ENCODE measurements around the gene OSBPL8. TPM values are rescaled to one million over a fixed set of nuclear protein-coding genes. Genes with fewer than 3 reads are reported as not detected.
"Not testable (repeated sequence)": the region's sequence is repeated elsewhere in the genome, so short reads cannot be mapped to it uniquely, and the experiment has no call there.

The OSBPL8 gene
- total RNA-seq, 5 donors from 2014 or later (not counting 1 experiment from before 2014, with no cell fraction given) = 122 to 152 (median 130) TPM

DNA sequence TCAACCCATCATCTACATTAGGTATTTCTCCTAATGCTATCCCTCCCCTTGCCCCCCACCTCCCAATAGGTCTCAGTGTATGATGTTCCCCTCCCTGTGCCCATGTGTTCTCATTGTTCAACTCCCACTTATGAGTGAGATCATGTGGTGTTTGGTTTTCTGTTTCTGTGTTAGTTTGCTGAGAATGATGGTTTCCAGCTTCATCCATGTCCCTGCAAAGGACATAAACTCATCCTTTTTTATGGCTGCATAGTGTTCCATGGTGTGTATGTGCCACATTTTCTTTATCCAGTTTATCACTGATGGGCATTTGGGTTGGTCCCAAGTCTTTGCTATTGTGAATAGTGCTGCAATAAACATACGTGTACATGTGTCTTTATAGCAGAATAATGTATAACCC is 182.7 kb downstream of the OSBPL8 start:
- H3K27me3 ChIP-seq (replicated peaks in 1 of 2; ENCODE audit: control insufficient read depth in 2 of 2, extremely low read depth in 1 of 2, insufficient read depth in 2 of 2, low read length in 1 of 2); H3K9me3 Mint-ChIP-seq; H3K27ac ChIP-seq (ENCODE audit: low read length); H3K4me3 ChIP-seq (ENCODE audit: control insufficient read depth in 1 of 2, extremely low read depth in 1 of 2, low read length in 1 of 2); ATAC-seq (replicated peaks in 1 of 4); POLR2A ChIA-PET; H3K27ac Mint-ChIP-seq; H3K9me3 ChIP-seq; H3K4me1 Mint-ChIP-seq; H3K27me3 Mint-ChIP-seq; DNase-seq; H3K4me3 Mint-ChIP-seq; H3K4me1 ChIP-seq (ENCODE audit: control insufficient read depth in 1 of 2, extremely low read depth in 1 of 2, insufficient read depth in 2 of 2, low read length in 2 of 2): not testable (repeated sequence)
- H3K36me3 Mint-ChIP-seq = peaks cover 57% of the 10 kb centered on the region
- H3K36me3 ChIP-seq (ENCODE audit: control insufficient read depth in 2 of 2, extremely low read depth in 1 of 2, insufficient read depth in 1 of 2, low read length in 1 of 2) = peaks cover 8 to 46% of the 10 kb centered on the region in 2 donors
- CTCF ChIA-PET = interaction anchor here in 1 of 2 donors (0.7 kb wide), 1 partner anchor 210 kb away, joined by 3 read pairs; no protein-coding TSS in a partner anchor
- no CpG with 5 or more reads among the region's 1 CpG for WGBS (ENCODE audit: insufficient coverage)

GRCh38 chr12:76375939-76376338 is 183.6 kb downstream of the OSBPL8 start:
- H3K36me3 Mint-ChIP-seq = peaks cover 59% of the 10 kb centered on the region
- ATAC-seq (replicated peaks in 1 of 4) = no peak
- Histone ChIP-seq H3K27me3 (replicated peaks in 1 of 2; ENCODE audit: control insufficient read depth in 2 of 2, extremely low read depth in 1 of 2, insufficient read depth in 2 of 2, low read length in 1 of 2) (no peaks in the 10 kb centered on the region), H3K4me3 (ENCODE audit: control insufficient read depth in 1 of 2, extremely low read depth in 1 of 2, low read length in 1 of 2) (no peak overlapping the region), H3K9me3 (no peaks in the 10 kb centered on the region), H3K36me3 (ENCODE audit: control insufficient read depth in 2 of 2, extremely low read depth in 1 of 2, insufficient read depth in 1 of 2, low read length in 1 of 2) (peaks cover 2 to 52% of the 10 kb centered on the region in 2 donors), H3K4me1 (ENCODE audit: control insufficient read depth in 1 of 2, extremely low read depth in 1 of 2, insufficient read depth in 2 of 2, low read length in 2 of 2) (no peaks in the 10 kb centered on the region), H3K27ac (ENCODE audit: low read length) (no peak overlapping the region)
- POLR2A ChIA-PET = no interaction called here
- H3K4me3 Mint-ChIP-seq = no peak overlapping the region
- no peaks in the 10 kb centered on the region for H3K4me1 Mint-ChIP-seq
- no peak for DNase-seq
- H3K9me3 Mint-ChIP-seq = no peaks in the 10 kb centered on the region
- H3K27ac Mint-ChIP-seq = no peak overlapping the region
- CTCF ChIA-PET = no interaction called here
- H3K27me3 Mint-ChIP-seq = no peaks in the 10 kb centered on the region

- CTCF ChIA-PET = no interaction called here
- no CpG with 5 or more reads among the region's 1 CpG for whole genome bisulfite sequencing (ENCODE audit: insufficient coverage)
These were observed 184.1 kb downstream of the OSBPL8 start for GRCh38 chr12:76375470-76375869.

GRCh38 chr12:76374386-76375020 is 185.1 kb downstream of the OSBPL8 start:
- Histone ChIP-seq H3K27me3 (replicated peaks in 1 of 2; ENCODE audit: control insufficient read depth in 2 of 2, extremely low read depth in 1 of 2, insufficient read depth in 2 of 2, low read length in 1 of 2) (no peaks in the 10 kb centered on the region), H3K27ac (ENCODE audit: low read length) (no peak overlapping the region), H3K9me3 (no peaks in the 10 kb centered on the region), H3K36me3 (ENCODE audit: control insufficient read depth in 2 of 2, extremely low read depth in 1 of 2, insufficient read depth in 1 of 2, low read length in 1 of 2) (peaks cover 2 to 65% of the 10 kb centered on the region in 2 donors), H3K4me3 (ENCODE audit: control insufficient read depth in 1 of 2, extremely low read depth in 1 of 2, low read length in 1 of 2) (no peak overlapping the region), H3K4me1 (ENCODE audit: control insufficient read depth in 1 of 2, extremely low read depth in 1 of 2, insufficient read depth in 2 of 2, low read length in 2 of 2) (no peaks in the 10 kb centered on the region)
- no peaks in the 10 kb centered on the region for H3K9me3 Mint-ChIP-seq
- DNase-seq = no peak
- peaks cover 70% of the 10 kb centered on the region for H3K36me3 Mint-ChIP-seq
- H3K4me3 Mint-ChIP-seq = no peak overlapping the region
- H3K4me1 Mint-ChIP-seq = no peaks in the 10 kb centered on the region
- POLR2A ChIA-PET = interaction anchor here (0.6 to 0.8 kb wide), 2 partner anchors 230 to 350 kb away, joined by 3 read pairs; no protein-coding TSS in a partner anchor
- WGBS (ENCODE audit: insufficient coverage) = no CpG with 5 or more reads among the region's 1 CpG
- CTCF ChIA-PET = no interaction called here
- H3K27ac Mint-ChIP-seq = no peak overlapping the region
- ATAC-seq (replicated peaks in 1 of 4) = no peak
- H3K27me3 Mint-ChIP-seq = no peaks in the 10 kb centered on the region

More at GRCh38 chr12:76375470-76375869, 184.1 kb downstream of the OSBPL8 start:
- H3K27ac ChIP-seq (ENCODE audit: low read length) = no peak overlapping the region
- no peaks in the 10 kb centered on the region for H3K9me3 ChIP-seq
- H3K4me3 ChIP-seq (ENCODE audit: control insufficient read depth in 1 of 2, extremely low read depth in 1 of 2, low read length in 1 of 2) = no peak overlapping the region
- H3K4me1 ChIP-seq (ENCODE audit: control insufficient read depth in 1 of 2, extremely low read depth in 1 of 2, insufficient read depth in 2 of 2, low read length in 2 of 2) = no peaks in the 10 kb centered on the region
- no peak for DNase-seq
- H3K27me3 ChIP-seq (replicated peaks in 1 of 2; ENCODE audit: control insufficient read depth in 2 of 2, extremely low read depth in 1 of 2, insufficient read depth in 2 of 2, low read length in 1 of 2) = no peaks in the 10 kb centered on the region
- peaks cover 2 to 55% of the 10 kb centered on the region in 2 donors for H3K36me3 ChIP-seq (ENCODE audit: control insufficient read depth in 2 of 2, extremely low read depth in 1 of 2, insufficient read depth in 1 of 2, low read length in 1 of 2)
- H3K4me1 Mint-ChIP-seq = no peaks in the 10 kb centered on the region
- no peaks in the 10 kb centered on the region for H3K9me3 Mint-ChIP-seq
- no peak overlapping the region for H3K4me3 Mint-ChIP-seq
- H3K27me3 Mint-ChIP-seq = no peaks in the 10 kb centered on the region
- ATAC-seq (replicated peaks in 1 of 4) = no peak
- H3K27ac Mint-ChIP-seq = no peak overlapping the region
- POLR2A ChIA-PET = no interaction called here
- H3K36me3 Mint-ChIP-seq = peaks cover 63% of the 10 kb centered on the region

DNA sequence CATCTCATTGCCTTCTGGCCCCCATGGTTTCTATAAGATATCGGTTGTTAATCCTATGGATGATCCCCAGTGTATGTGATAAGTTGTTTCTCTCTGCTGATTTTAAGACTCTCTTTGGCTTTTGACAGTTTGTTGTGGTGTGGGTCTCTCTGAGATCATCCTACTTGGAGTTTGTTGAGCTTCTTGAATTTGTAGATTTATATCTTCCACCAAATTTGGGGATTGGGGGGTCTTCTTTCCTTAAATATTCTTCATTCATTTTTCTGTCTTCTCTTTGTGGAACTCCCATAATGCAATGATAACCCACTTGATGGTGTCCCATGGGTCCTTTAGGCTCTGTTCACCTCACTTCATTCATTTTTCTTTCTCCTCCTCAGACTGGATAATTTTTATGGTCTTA is 191.3 kb downstream of the OSBPL8 start:
- DNase-seq = no peak
- peaks cover 83% of the 10 kb centered on the region for H3K36me3 Mint-ChIP-seq
- no peaks in the 10 kb centered on the region for H3K27me3 Mint-ChIP-seq
- H3K4me1 ChIP-seq (ENCODE audit: control insufficient read depth in 1 of 2, extremely low read depth in 1 of 2, insufficient read depth in 2 of 2, low read length in 2 of 2) = no peaks in the 10 kb centered on the region
- H3K27ac Mint-ChIP-seq = no peak overlapping the region
- CTCF ChIA-PET = no interaction called here
- H3K27me3 ChIP-seq (replicated peaks in 1 of 2; ENCODE audit: control insufficient read depth in 2 of 2, extremely low read depth in 1 of 2, insufficient read depth in 2 of 2, low read length in 1 of 2) = no peaks in the 10 kb centered on the region
- no peaks in the 10 kb centered on the region for H3K9me3 ChIP-seq
- H3K36me3 ChIP-seq (ENCODE audit: control insufficient read depth in 2 of 2, extremely low read depth in 1 of 2, insufficient read depth in 1 of 2, low read length in 1 of 2) = peaks cover 12 to 63% of the 10 kb centered on the region in 2 donors
- H3K4me3 ChIP-seq (ENCODE audit: control insufficient read depth in 1 of 2, extremely low read depth in 1 of 2, low read length in 1 of 2) = no peak overlapping the region
- H3K27ac ChIP-seq (ENCODE audit: low read length) = no peak overlapping the region
- peaks cover 3 to 17% (median 5%) of the 10 kb centered on the region in 3 donors for H3K9me3 Mint-ChIP-seq
- POLR2A ChIA-PET = no interaction called here
- no peak overlapping the region for H3K4me3 Mint-ChIP-seq
- no peaks in the 10 kb centered on the region for H3K4me1 Mint-ChIP-seq
- WGBS (ENCODE audit: insufficient coverage) = no CpG with 5 or more reads among the region's 1 CpG
- no peak for ATAC-seq (replicated peaks in 1 of 4)

DNA sequence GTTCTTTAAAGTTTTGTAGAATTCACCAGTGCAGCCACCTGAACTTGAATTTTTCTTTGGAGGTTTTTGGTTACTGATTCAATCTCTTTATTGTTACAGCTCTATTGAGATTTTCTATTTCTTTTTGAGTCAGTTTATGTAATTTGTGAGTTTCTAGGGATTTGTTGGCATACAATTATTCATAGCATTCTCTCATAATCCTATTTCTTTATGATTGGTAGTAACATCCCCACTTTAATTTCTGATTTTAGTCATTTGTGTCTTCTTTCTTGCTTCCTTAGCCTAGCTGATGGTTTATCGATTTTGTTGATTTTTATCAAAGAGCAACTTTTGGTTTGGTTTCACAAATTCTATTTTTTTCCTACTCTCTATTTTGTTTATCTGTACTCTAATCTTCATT is 193.4 kb downstream of the OSBPL8 start:
- DNase-seq = no peak
- H3K36me3 ChIP-seq (ENCODE audit: control insufficient read depth in 2 of 2, extremely low read depth in 1 of 2, insufficient read depth in 1 of 2, low read length in 1 of 2) = peaks cover 12 to 56% of the 10 kb centered on the region in 2 donors
- Mint-ChIP-seq H3K4me1 (peaks cover 0 to 7% (median 0%) of the 10 kb centered on the region in 3 donors), H3K27me3 (no peaks in the 10 kb centered on the region), H3K36me3 (peaks cover 89% of the 10 kb centered on the region), H3K9me3 (peaks cover 3 to 17% (median 5%) of the 10 kb centered on the region in 3 donors), H3K27ac (peak overlapping the region in 1 of 2 donors; percentile 65), H3K4me3 (no peak overlapping the region)
- no peak overlapping the region for H3K27ac ChIP-seq (ENCODE audit: low read length)
- no CpG with 5 or more reads among the region's 1 CpG for WGBS (ENCODE audit: insufficient coverage)
- ChIA-PET POLR2A (no interaction called here), CTCF (no interaction called here)
- ATAC-seq (replicated peaks in 1 of 4) = no peak
- H3K4me3 ChIP-seq (ENCODE audit: control insufficient read depth in 1 of 2, extremely low read depth in 1 of 2, low read length in 1 of 2) = no peak overlapping the region
- no peaks in the 10 kb centered on the region for H3K4me1 ChIP-seq (ENCODE audit: control insufficient read depth in 1 of 2, extremely low read depth in 1 of 2, insufficient read depth in 2 of 2, low read length in 2 of 2)
- no peaks in the 10 kb centered on the region for H3K9me3 ChIP-seq
- H3K27me3 ChIP-seq (replicated peaks in 1 of 2; ENCODE audit: control insufficient read depth in 2 of 2, extremely low read depth in 1 of 2, insufficient read depth in 2 of 2, low read length in 1 of 2) = no peaks in the 10 kb centered on the region

Data from T-cell (primary cell).